SK-N-SH (cell line): ENCODE data around the gene ZBTB47. TPM values are rescaled to one million over a fixed set of nuclear protein-coding genes. Genes with fewer than 3 reads are reported as not detected.

Experiments
- CTCF ChIA-PET: fragments of 300-600, 350-600 bp; formaldehyde crosslinking; extraction: SDS; loops from one replicate; lab custom pipeline; 2021; lab: Yijun Ruan, JAX
- POLR2A ChIA-PET: fragments of 350-600 bp; sonication (Branson Sonifier 250); formaldehyde crosslinking; extraction: SDS; loops from one replicate; lab custom pipeline; 2020; ENCODE audit warnings: antibody characterized with exemption, inconsistent platforms; lab: Yijun Ruan, JAX
- DNase-seq: peaks from one replicate; pipeline ENCODE4 v3.0.0; 2012
- H2AFZ ChIP-seq: fragments of 200-600 bp; sonication (generic); 2 replicates; pipeline ENCODE4 v1.8.1; 2016; ENCODE audit warnings: antibody characterized with exemption, mild to moderate bottlenecking, low read depth
- H3F3A ChIP-seq: fragments of 200-600 bp; sonication (generic); replicated peaks from 2 replicates; pipeline ENCODE3; 2016; ENCODE audit warnings: antibody characterized with exemption, mild to moderate bottlenecking; ENCODE audit not compliant: insufficient read depth
- H3K27ac ChIP-seq, 2 experiments: fragments of 200-500 bp in 1 of 2; fragments of 200-600 bp in 1 of 2; sonication (Bioruptor generic) in 1 of 2; sonication (generic), shearing (Covaris generic) in 1 of 2; 2 replicates each; pipeline versions ENCODE4 v1.5.1 to v1.6.1; 2014 to 2016; ENCODE audit warnings: low read depth in 2 of 2, inconsistent platforms in 1 of 2, low read length in 1 of 2, mild to moderate bottlenecking in 1 of 2, mixed read lengths in 1 of 2
- H3K27me3 ChIP-seq: fragments of 200-600 bp; sonication (generic), shearing (Covaris generic); 2 replicates; pipeline ENCODE4 v1.6.1; 2016; ENCODE audit warnings: mixed run types; ENCODE audit not compliant: insufficient read depth
- H3K36me3 ChIP-seq, 2 experiments: fragments of 200-500 bp in 1 of 2; fragments of 200-600 bp in 1 of 2; sonication (Bioruptor generic) in 1 of 2; sonication (generic) in 1 of 2; replicated peaks in 1 of 2; 2 replicates each; pipeline versions ENCODE3 to v1.5.1; 2014 to 2016; ENCODE audit warnings: low read length in 1 of 2, mild to moderate bottlenecking in 1 of 2; ENCODE audit not compliant: insufficient read depth in 2 of 2, control insufficient read depth in 1 of 2
- H3K4me1 ChIP-seq, 2 experiments: fragments of 200-500 bp in 1 of 2; fragments of 200-600 bp in 1 of 2; sonication (Bioruptor generic) in 1 of 2; sonication (generic), shearing (Covaris generic) in 1 of 2; 2 replicates each; pipeline versions ENCODE4 v1.5.1 to v1.6.1; 2014 to 2016; ENCODE audit warnings: low read depth in 1 of 2, low read length in 1 of 2, mixed run types in 1 of 2; ENCODE audit not compliant: insufficient read depth in 2 of 2, control insufficient read depth in 1 of 2
- H3K4me2 ChIP-seq: fragments of 200-600 bp; sonication (generic), shearing (Covaris generic); 2 replicates; pipeline ENCODE4 v1.6.1; 2017; ENCODE audit warnings: mixed run types
- H3K4me3 ChIP-seq, 2 experiments: fragments of 200-500 bp in 1 of 2; fragments of 200-600 bp in 1 of 2; sonication (Bioruptor generic) in 1 of 2; sonication (generic), shearing (Covaris generic) in 1 of 2; 2 replicates each; pipeline versions ENCODE4 v1.5.1 to v1.8.1; 2014 to 2016; ENCODE audit warnings: low read depth in 2 of 2, inconsistent platforms in 1 of 2, low read length in 1 of 2, mild to moderate bottlenecking in 1 of 2, mixed read lengths in 1 of 2, moderate library complexity in 1 of 2
- H3K79me2 ChIP-seq: fragments of 200-600 bp; sonication (generic); 2 replicates; pipeline ENCODE4 v1.8.1; 2017; ENCODE audit warnings: mild to moderate bottlenecking; ENCODE audit not compliant: insufficient read depth
- H3K9ac ChIP-seq: fragments of 200-600 bp; sonication (generic); 2 replicates; pipeline ENCODE4 v1.6.1; 2017; ENCODE audit warnings: mixed run types
- H3K9me2 ChIP-seq: fragments of 200-600 bp; sonication (generic); 2 replicates; pipeline ENCODE4 v1.6.1; 2017; ENCODE audit warnings: mixed run types
- H3K9me3 ChIP-seq: fragments of 200-600 bp; sonication (generic); 2 replicates; pipeline ENCODE4 v1.6.1; 2017; ENCODE audit warnings: mixed run types, mild to moderate bottlenecking, moderate library complexity
- H4K20me1 ChIP-seq: fragments of 200-600 bp; sonication (generic); 2 replicates; pipeline ENCODE4 v1.6.1; 2017; ENCODE audit warnings: mild to moderate bottlenecking, mixed run types; ENCODE audit not compliant: insufficient read depth
- EP300 ChIP-seq, 2 experiments: IDR thresholded peaks; 2 replicates each; pipeline versions ENCODE4 v1.4.0 to v1.6.1; 2012; ENCODE audit warnings: borderline replicate concordance in 1 of 2, low read depth in 1 of 2, low read length in 1 of 2
- EZH2phosphoT487 ChIP-seq: fragments of 200-600 bp; sonication (generic); IDR thresholded peaks from 2 replicates; pipeline ENCODE4 v1.6.1; 2017; ENCODE audit warnings: low read depth, mixed run types, mild to moderate bottlenecking, antibody characterized with exemption, moderate library complexity, borderline replicate concordance
- GATA2 ChIP-seq: sonication (generic); formaldehyde crosslinking; IDR thresholded peaks from 2 replicates; pipeline ENCODE4 v1.5.0; 2020; ENCODE audit warnings: mild to moderate bottlenecking, missing genetic modification reagents
- IRF3 ChIP-seq: fragments of 150-350 bp; IDR thresholded peaks from 2 replicates; pipeline ENCODE4 v1.6.1; 2016; ENCODE audit warnings: mild to moderate bottlenecking, low read depth, low read length
- JUND ChIP-seq: IDR thresholded peaks from 2 replicates; pipeline ENCODE4 v1.4.0; 2012
- NRF1 ChIP-seq: IDR thresholded peaks from 2 replicates; pipeline ENCODE4 v1.6.1; 2012; ENCODE audit warnings: low read depth, mild to moderate bottlenecking, low read length
- RCOR1 ChIP-seq: fragments of 150-350 bp; IDR thresholded peaks from 2 replicates; pipeline ENCODE4 v1.6.1; 2017; ENCODE audit warnings: antibody characterized with exemption, low read length
- RXRA ChIP-seq: IDR thresholded peaks from 2 replicates; pipeline ENCODE4 v1.4.0; 2012; ENCODE audit warnings: low read depth, mild to moderate bottlenecking, borderline replicate concordance
- SMC3 ChIP-seq: IDR thresholded peaks from 2 replicates; pipeline ENCODE4 v1.6.1; 2012; ENCODE audit warnings: low read depth, low read length, improper control_type of control experiment
- TEAD4 ChIP-seq: IDR thresholded peaks from 2 replicates; pipeline ENCODE4 v1.4.0; 2012; ENCODE audit warnings: mild to moderate bottlenecking, borderline replicate concordance; ENCODE audit not compliant: insufficient read depth
- USF1 ChIP-seq: IDR thresholded peaks from 2 replicates; pipeline ENCODE4 v1.4.0; 2012; ENCODE audit warnings: low read depth, borderline replicate concordance
- USF2 ChIP-seq: fragments of 150-350 bp; IDR thresholded peaks from 2 replicates; pipeline ENCODE4 v1.6.1; 2017; ENCODE audit warnings: antibody characterized with exemption, low read length, low read depth, borderline replicate concordance
- WGBS: methylation state at CpG from one replicate; pipeline ENCODE4 v1.1.6; 2017; ENCODE audit warnings: low lambda C conversion rate; 5-methylcytosine and 5-hydroxymethylcytosine counted together
- polyA plus RNA-seq, 3 experiments: library from polyadenylated mRNA; depleted of rRNA; stranded (reverse); fragments of >200 nt; gene quantifications; 2 replicates each; pipeline ENCODE4 v1.2.3, GENCODE V29; 2012

The ZBTB47 gene
- polyA plus RNA-seq, 1 of the 3 experiments (the other 2 are of a cell fraction), result 9.9 TPM

GRCh38 chr3:42706721-42707619 is 53.5 kb downstream of the ZBTB47 start:
- peak; percentile 5 for DNase-seq
- Histone ChIP-seq H3K79me2 (no peaks in the 10 kb centered on the region), H3K4me2 (no peak overlapping the region), H3K36me3 (no peaks in the 10 kb centered on the region), H4K20me1 (no peaks in the 10 kb centered on the region), H3K9me3 (no peaks in the 10 kb centered on the region), H3K27me3 (0 out of 2 replicates have a peak, but pooled peaks cover 4% of the 10 kb centered on the region), H3F3A (no peaks in the 10 kb centered on the region), H2AFZ (no peak overlapping the region), H3K9me2 (no peaks in the 10 kb centered on the region), H3K27ac (no peak overlapping the region), H3K4me3 (no peak overlapping the region), H3K9ac (no peak overlapping the region), H3K4me1 (no peaks in the 10 kb centered on the region)
- POLR2A ChIA-PET, result no interaction called here
- TF ChIP-seq RCOR1 (no peak), GATA2 (CRISPR knock-in tag) (no peak), USF1 (no peak)
- CTCF ChIA-PET, result interaction anchor here (1.0 to 1.3 kb wide), 2 partner anchors 8 to 37 kb away, joined by 3 read pairs; no protein-coding TSS in a partner anchor
- WGBS, result 17% methylated on average over 7 of the region's 7 CpGs

- H2AFZ ChIP-seq, result no peak overlapping the region
- POLR2A ChIA-PET, result no interaction called here
- H3K9ac ChIP-seq, result no peak overlapping the region
- no peak overlapping the region for H3K4me3 ChIP-seq
- no peaks in the 10 kb centered on the region for H3K36me3 ChIP-seq
- H3K4me1 ChIP-seq, result no peaks in the 10 kb centered on the region
- no peaks in the 10 kb centered on the region for H3K9me2 ChIP-seq
- no peaks in the 10 kb centered on the region for H3F3A ChIP-seq
- no peak overlapping the region for H3K27ac ChIP-seq
- H3K4me2 ChIP-seq, result no peak overlapping the region
- H3K27me3 ChIP-seq, result 0 out of 2 replicates have a peak, but pooled peaks cover 4% of the 10 kb centered on the region
- 46% methylated on average over 2 of the region's 8 CpGs for WGBS
- TF ChIP-seq IRF3 (no peak), USF2 (no peak), EZH2phosphoT487 (no peak), SMC3 (no peak), RXRA (no peak), EP300 (IDR thresholded peaks at IDR 0.05; ENCODE audit: borderline replicate concordance in 1 of 2, low read depth in 1 of 2, low read length in 1 of 2) (no peak), JUND (no peak), NRF1 (no peak), TEAD4 (no peak)
- TF ChIP-seq, all 33 proteins: peak for 0
- no peaks in the 10 kb centered on the region for H3K79me2 ChIP-seq
- CTCF ChIA-PET, result interaction anchor here (0.9 to 1.3 kb wide), 2 partner anchors 9 to 12 kb away, joined by 3 read pairs; no protein-coding TSS in a partner anchor
- H3K9me3 ChIP-seq, result no peaks in the 10 kb centered on the region
- no peak for DNase-seq
- H4K20me1 ChIP-seq, result no peaks in the 10 kb centered on the region
Observed at GRCh38 chr3:42707620-42708355, 54.3 kb downstream of the ZBTB47 start.
